Measurements from ENCODE around the gene AFF3.

- TF ChIP-seq HDGF (IDR thresholded peaks at IDR 0.05; ENCODE audit: borderline replicate concordance): no peak
- TF ChIP-seq FOXM1 (IDR thresholded peaks at IDR 0.05; ENCODE audit: borderline replicate concordance): no peak
- TF ChIP-seq BHLHE40 (IDR thresholded peaks at IDR 0.05; ENCODE audit: borderline replicate concordance): no peak
- TF ChIP-seq SP1 (IDR thresholded peaks at IDR 0.05): no peak
- TF ChIP-seq FOXA1 (IDR thresholded peaks at IDR 0.05): no peak
- no peak for TF ChIP-seq LEF1 (IDR thresholded peaks at IDR 0.05; ENCODE audit: borderline replicate concordance)
- no peak for TF ChIP-seq FOXK2 (IDR thresholded peaks at IDR 0.05)
- TF ChIP-seq ELF4 (IDR thresholded peaks at IDR 0.05): no peak
- no peak for TF ChIP-seq CTBP1 (IDR thresholded peaks at IDR 0.05; ENCODE audit: borderline replicate concordance)
- no peak for TF ChIP-seq SUZ12 (IDR thresholded peaks at IDR 0.05)
- TF ChIP-seq TARDBP (IDR thresholded peaks at IDR 0.05): no peak
- TF ChIP-seq ZNF384 (IDR thresholded peaks at IDR 0.05): no peak
- TF ChIP-seq ARNT (IDR thresholded peaks at IDR 0.05): no peak
- no peak for TF ChIP-seq NFRKB (IDR thresholded peaks at IDR 0.05)
Observed at GRCh38 chr2:100041946-100042345, 100.4 kb downstream of the AFF3 start.

Measured in HEK293T (cell line).